Loucy (cell line): ENCODE results near the gene INVS.

Experiments used
- H2AFZ ChIP-seq: fragments of 200-600 bp; sonication (generic); 2 replicates; pipeline ENCODE4 v1.6.0; 2016; ENCODE audit warnings: antibody characterized with exemption, mild to moderate bottlenecking, low read length, moderate library complexity
- H3F3A ChIP-seq: fragments of 200-600 bp; 2 replicates; pipeline ENCODE4 v1.6.0; 2016; ENCODE audit warnings: antibody characterized with exemption, low read depth, mild to moderate bottlenecking
- H3K27me3 ChIP-seq: fragments of 200-600 bp; sonication (generic); 2 replicates; pipeline ENCODE4 v1.6.1; 2014; ENCODE audit warnings: low read length, mild to moderate bottlenecking; ENCODE audit not compliant: insufficient read depth, poor library complexity, severe bottlenecking
- H3K36me3 ChIP-seq: fragments of 200-600 bp; sonication (generic); 2 replicates; pipeline ENCODE4 v1.6.1; 2016; ENCODE audit warnings: low read length; ENCODE audit not compliant: insufficient read depth
- H3K4me1 ChIP-seq: fragments of 200-600 bp; sonication (generic); 2 replicates; pipeline ENCODE4 v1.5.1; 2014; ENCODE audit warnings: low read length, mild to moderate bottlenecking; ENCODE audit not compliant: insufficient read depth, poor library complexity, severe bottlenecking
- H3K4me2 ChIP-seq: fragments of 200-600 bp; sonication (generic); 2 replicates; pipeline ENCODE4 v1.6.0; 2014; ENCODE audit warnings: antibody characterized with exemption, low read length, low read depth, mild to moderate bottlenecking; ENCODE audit not compliant: poor library complexity, severe bottlenecking
- H3K4me3 ChIP-seq: fragments of 200-600 bp; sonication (generic); 2 replicates; pipeline ENCODE4 v1.5.1; 2014; ENCODE audit warnings: low read length, mild to moderate bottlenecking, mixed read lengths; ENCODE audit not compliant: poor library complexity, severe bottlenecking
- H3K79me2 ChIP-seq: fragments of 200-600 bp; sonication (generic); 2 replicates; pipeline ENCODE4 v1.6.1; 2014; ENCODE audit warnings: low read length; ENCODE audit not compliant: insufficient read depth
- H3K9ac ChIP-seq: fragments of 200-600 bp; sonication (generic); 2 replicates; pipeline ENCODE4 v1.6.0; 2014; ENCODE audit warnings: mild to moderate bottlenecking, low read depth, low read length, moderate library complexity; ENCODE audit not compliant: poor library complexity, severe bottlenecking
- H3K9me2 ChIP-seq: fragments of 200-600 bp; sonication (generic); replicated peaks from 2 replicates; pipeline ENCODE4 v1.6.1; 2016; ENCODE audit warnings: low read depth, low read length, mixed read lengths
- H3K9me3 ChIP-seq: fragments of 200-600 bp; sonication (generic); 2 replicates; pipeline ENCODE4 v1.6.1; 2014; ENCODE audit warnings: mild to moderate bottlenecking, antibody characterized with exemption, low read length, low read depth; ENCODE audit not compliant: insufficient read depth
- H4K20me1 ChIP-seq: fragments of 200-600 bp; sonication (generic); 2 replicates; pipeline ENCODE4 v1.6.0; 2014; ENCODE audit warnings: antibody characterized with exemption, low read length, mild to moderate bottlenecking; ENCODE audit not compliant: insufficient read depth, poor library complexity, severe bottlenecking
- EZH2phosphoT487 ChIP-seq: fragments of 200-600 bp; IDR thresholded peaks from 2 replicates; pipeline ENCODE4 v1.6.1; 2018; ENCODE audit warnings: antibody characterized with exemption, mild to moderate bottlenecking, moderate library complexity, borderline replicate concordance
- TF ChIP-seq, protein P1 (sequence below): fragments of 200-600 bp; sonication (generic); conservative IDR thresholded peaks from 2 replicates; pipeline ENCODE4 v1.5.1; 2014; ENCODE audit warnings: mild to moderate bottlenecking, antibody characterized with exemption, low read length

Gene INVS

GRCh38 chr9:100306283-100306682, 207.2 kb downstream of the INVS start:
- TF ChIP-seq EZH2phosphoT487 = no peak
- TF ChIP-seq, protein P1, sequence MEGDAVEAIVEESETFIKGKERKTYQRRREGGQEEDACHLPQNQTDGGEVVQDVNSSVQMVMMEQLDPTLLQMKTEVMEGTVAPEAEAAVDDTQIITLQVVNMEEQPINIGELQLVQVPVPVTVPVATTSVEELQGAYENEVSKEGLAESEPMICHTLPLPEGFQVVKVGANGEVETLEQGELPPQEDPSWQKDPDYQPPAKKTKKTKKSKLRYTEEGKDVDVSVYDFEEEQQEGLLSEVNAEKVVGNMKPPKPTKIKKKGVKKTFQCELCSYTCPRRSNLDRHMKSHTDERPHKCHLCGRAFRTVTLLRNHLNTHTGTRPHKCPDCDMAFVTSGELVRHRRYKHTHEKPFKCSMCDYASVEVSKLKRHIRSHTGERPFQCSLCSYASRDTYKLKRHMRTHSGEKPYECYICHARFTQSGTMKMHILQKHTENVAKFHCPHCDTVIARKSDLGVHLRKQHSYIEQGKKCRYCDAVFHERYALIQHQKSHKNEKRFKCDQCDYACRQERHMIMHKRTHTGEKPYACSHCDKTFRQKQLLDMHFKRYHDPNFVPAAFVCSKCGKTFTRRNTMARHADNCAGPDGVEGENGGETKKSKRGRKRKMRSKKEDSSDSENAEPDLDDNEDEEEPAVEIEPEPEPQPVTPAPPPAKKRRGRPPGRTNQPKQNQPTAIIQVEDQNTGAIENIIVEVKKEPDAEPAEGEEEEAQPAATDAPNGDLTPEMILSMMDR = no peak
- Histone ChIP-seq H3K9me3 (no peaks in the 10 kb centered on the region), H3K9ac (no peak overlapping the region), H3F3A (no peaks in the 10 kb centered on the region), H3K27me3 (no peaks in the 10 kb centered on the region), H3K4me2 (no peak overlapping the region), H3K4me3 (no peak overlapping the region), H2AFZ (no peak overlapping the region), H4K20me1 (no peaks in the 10 kb centered on the region), H3K9me2 (no peaks in the 10 kb centered on the region), H3K36me3 (peaks cover 96% of the 10 kb centered on the region; the same call in 1 of the 2 replicates), H3K79me2 (peaks cover 21% of the 10 kb centered on the region), H3K4me1 (no peaks in the 10 kb centered on the region)

DNA sequence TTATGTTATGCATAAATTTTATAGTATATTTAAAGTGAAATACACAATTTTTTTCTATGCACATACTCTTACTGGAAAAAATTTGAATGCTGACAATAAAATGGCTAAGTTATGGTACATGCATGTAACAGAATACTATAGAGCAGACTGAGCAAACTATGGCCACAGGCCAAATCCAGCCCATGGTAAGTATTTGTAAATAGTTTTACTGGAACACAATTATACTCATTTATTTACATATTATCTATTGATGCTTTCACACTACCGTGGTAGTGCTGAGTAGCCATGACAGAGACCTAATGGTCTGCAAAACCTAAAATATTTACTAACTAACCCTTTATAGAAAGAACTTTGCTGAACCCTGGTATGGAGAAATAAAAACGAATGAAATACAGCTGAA, 208.0 kb downstream of the INVS start:
- H2AFZ ChIP-seq = no peak overlapping the region
- no peaks in the 10 kb centered on the region for H3K9me2 ChIP-seq
- no peaks in the 10 kb centered on the region for H3K4me1 ChIP-seq
- H3K9me3 ChIP-seq = no peaks in the 10 kb centered on the region
- no peak for TF ChIP-seq EZH2phosphoT487
- TF ChIP-seq, protein P1 = no peak
- H3K9ac ChIP-seq = no peak overlapping the region
- no peaks in the 10 kb centered on the region for H3K27me3 ChIP-seq
- H3K79me2 ChIP-seq = peaks cover 27% of the 10 kb centered on the region
- H3K4me3 ChIP-seq = no peak overlapping the region
- no peaks in the 10 kb centered on the region for H4K20me1 ChIP-seq
- peaks cover 94% of the 10 kb centered on the region; the same call in 1 of the 2 replicates for H3K36me3 ChIP-seq
- H3K4me2 ChIP-seq = no peak overlapping the region
- H3F3A ChIP-seq = no peaks in the 10 kb centered on the region

DNA sequence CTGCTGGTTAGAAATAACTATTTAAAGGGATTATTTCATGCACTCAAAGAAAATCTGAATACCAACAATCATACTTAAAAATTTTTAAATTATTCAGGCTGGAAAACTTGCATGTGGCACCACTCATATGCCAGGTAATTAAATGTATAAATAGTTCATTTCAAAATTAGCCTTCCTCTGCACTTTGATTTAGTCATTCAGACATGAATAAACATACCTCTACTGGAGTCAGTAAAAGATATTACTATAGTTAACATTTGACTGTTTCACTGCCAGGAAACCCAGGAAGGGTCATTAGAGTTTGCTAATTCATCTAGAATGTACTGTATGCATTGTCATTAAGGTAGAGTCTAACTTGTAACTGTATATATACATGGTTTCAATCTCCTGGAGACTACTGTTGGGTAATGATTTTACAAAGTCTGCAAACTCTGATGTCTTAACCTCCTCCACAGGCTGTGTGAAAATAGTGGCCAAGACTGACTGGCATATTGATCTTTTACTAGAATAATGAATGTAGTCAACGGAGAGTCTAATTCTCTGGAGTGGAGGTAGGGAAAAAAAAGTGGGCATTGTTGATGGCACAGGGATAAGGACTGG, 210.0 kb downstream of the INVS start:
- peaks cover 82% of the 10 kb centered on the region; the same call in 1 of the 2 replicates for H3K36me3 ChIP-seq

More for the DNA sequence above, 210.0 kb downstream of the INVS start:
- Histone ChIP-seq H2AFZ (no peak overlapping the region), H3K79me2 (peaks cover 28% of the 10 kb centered on the region), H3F3A (no peaks in the 10 kb centered on the region), H3K4me3 (no peak overlapping the region), H4K20me1 (no peaks in the 10 kb centered on the region), H3K9me3 (no peaks in the 10 kb centered on the region), H3K9me2 (no peaks in the 10 kb centered on the region), H3K9ac (no peak overlapping the region), H3K4me1 (no peaks in the 10 kb centered on the region), H3K4me2 (no peak overlapping the region), H3K27me3 (no peaks in the 10 kb centered on the region)
- TF ChIP-seq, protein P1 = no peak
- no peak for TF ChIP-seq EZH2phosphoT487
